Measurements from ENCODE around the gene DAPK2. TPM values are rescaled to one million over a fixed set of nuclear protein-coding genes. Genes with fewer than 3 reads are reported as not detected.
"Not testable (repeated sequence)": the region's sequence is repeated elsewhere in the genome, so short reads cannot be mapped to it uniquely, and the experiment has no call there.

DAPK2 gene
- total and polyA plus RNA-seq, 7 donors = 3.7 to 65.6 (median 44.3) TPM

DNA sequence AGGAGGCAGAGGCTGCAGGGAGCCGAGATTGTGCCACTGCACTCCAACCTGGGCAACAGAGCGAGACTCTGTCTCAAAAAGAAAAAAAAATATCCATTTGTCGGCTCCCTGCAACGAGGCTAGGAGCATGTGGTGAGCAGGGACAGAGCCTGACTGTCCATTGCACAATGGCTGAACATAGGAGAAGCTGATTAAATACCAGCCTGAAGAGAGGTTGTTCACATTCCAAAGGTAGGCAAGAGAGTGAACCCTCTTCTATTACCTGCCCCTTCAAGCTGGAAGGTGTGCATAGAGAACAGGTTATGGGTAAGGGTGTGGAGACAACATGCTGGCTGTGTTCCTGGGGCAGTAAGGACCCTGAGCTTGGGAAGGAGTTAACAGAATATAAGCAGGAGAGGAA, 78.7 kb downstream of the DAPK2 start:
- no peak for TF ChIP-seq CTCF (IDR thresholded peaks at IDR 0.05)
- intact Hi-C loops (cut with DNase I) = no loop called here

DNA sequence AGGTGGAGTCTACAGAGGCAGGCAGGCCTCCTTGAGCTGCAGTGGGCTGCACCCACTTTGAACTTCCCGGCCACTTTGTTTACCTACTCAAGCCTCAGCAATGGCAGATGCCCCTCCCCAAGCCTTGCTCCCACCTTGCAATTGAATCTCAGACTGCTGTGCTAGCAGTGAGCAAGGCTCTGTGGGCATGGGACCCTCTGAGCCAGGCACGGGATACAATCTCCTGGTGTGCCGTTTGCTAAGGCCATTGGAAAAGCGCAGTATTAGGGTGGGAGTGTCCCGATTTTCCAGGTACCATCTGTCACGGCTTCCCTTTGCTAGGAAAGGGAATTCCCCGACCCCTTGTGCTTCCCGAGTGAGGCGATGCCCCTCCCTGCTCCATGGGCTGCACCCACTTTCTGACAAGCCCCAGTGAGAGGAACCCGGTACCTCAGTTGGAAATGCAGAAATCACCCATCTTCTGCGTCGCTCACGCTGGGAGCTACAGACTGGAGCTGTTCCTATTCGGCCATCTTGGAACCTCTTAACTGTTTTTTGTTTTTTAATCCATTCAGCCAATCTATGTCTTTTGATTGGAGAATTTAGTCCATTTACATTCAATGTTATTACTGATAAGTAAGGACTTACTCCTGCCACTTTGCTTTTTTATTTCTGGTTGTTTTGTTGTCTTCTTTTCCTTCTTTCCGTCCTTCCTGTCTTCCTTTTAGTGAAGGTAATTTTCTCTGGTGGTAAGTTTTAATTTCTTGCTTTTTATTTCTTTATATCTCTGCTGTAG, 83.2 kb downstream of the DAPK2 start:
- H3K36me3 ChIP-seq (ENCODE audit: insufficient read depth in 1 of 2, low read depth in 1 of 2); intact Hi-C loops (cut with DNase I); ATAC-seq; DNase-seq; H3K27me3 ChIP-seq (ENCODE audit: insufficient read depth in 3 of 3, low read length in 2 of 3); H3K27ac ChIP-seq; H3K4me3 ChIP-seq; H3K9me3 ChIP-seq: not testable (repeated sequence)
- 93 to 98% (median 97%) methylated on average over 15 of the region's 15 CpGs for WGBS, 3 donors
- peaks cover 24% of the 10 kb centered on the region for H3K4me1 ChIP-seq

More for the DNA sequence above, 78.7 kb downstream of the DAPK2 start:
- 57 to 86% (median 67%) methylated on average over 4 of the region's 4 CpGs for WGBS, 3 donors
- peaks cover 0 to 8% of the 10 kb centered on the region in 2 donors for H3K36me3 ChIP-seq (ENCODE audit: insufficient read depth in 1 of 2, low read depth in 1 of 2)
- DNase-seq (no peak), ATAC-seq (peak; percentile 31 to 60 (median 49))
- no peaks in the 10 kb centered on the region for H3K27me3 ChIP-seq (ENCODE audit: insufficient read depth in 3 of 3, low read length in 2 of 3)
- H3K27ac ChIP-seq = peak overlapping the region; percentile 78
- H3K4me1 ChIP-seq = peaks cover 63% of the 10 kb centered on the region
- H3K9me3 ChIP-seq = no peaks in the 10 kb centered on the region
- H3K4me3 ChIP-seq = no peak overlapping the region

- DNase-seq = no peak
- WGBS, 3 donors = 8 to 16% (median 9%) methylated on average over 2 of the region's 2 CpGs
- Histone ChIP-seq H3K9me3 (no peaks in the 10 kb centered on the region), H3K4me3 (no peak overlapping the region), H3K27ac (peak overlapping the region; percentile 21), H3K36me3 (ENCODE audit: insufficient read depth in 1 of 2, low read depth in 1 of 2) (no peaks in the 10 kb centered on the region), H3K4me1 (peaks cover 5% of the 10 kb centered on the region), H3K27me3 (ENCODE audit: insufficient read depth in 3 of 3, low read length in 2 of 3) (no peaks in the 10 kb centered on the region)
- peak in 3 of 4 donors; percentile 43 to 59 (median 48) for ATAC-seq
- TF ChIP-seq CTCF (IDR thresholded peaks at IDR 0.05) = no peak
- intact Hi-C loops (cut with DNase I) = no loop called here
These were observed 92.8 kb downstream of the DAPK2 start for GRCh38 chr15:63953524-63953923.

DNA sequence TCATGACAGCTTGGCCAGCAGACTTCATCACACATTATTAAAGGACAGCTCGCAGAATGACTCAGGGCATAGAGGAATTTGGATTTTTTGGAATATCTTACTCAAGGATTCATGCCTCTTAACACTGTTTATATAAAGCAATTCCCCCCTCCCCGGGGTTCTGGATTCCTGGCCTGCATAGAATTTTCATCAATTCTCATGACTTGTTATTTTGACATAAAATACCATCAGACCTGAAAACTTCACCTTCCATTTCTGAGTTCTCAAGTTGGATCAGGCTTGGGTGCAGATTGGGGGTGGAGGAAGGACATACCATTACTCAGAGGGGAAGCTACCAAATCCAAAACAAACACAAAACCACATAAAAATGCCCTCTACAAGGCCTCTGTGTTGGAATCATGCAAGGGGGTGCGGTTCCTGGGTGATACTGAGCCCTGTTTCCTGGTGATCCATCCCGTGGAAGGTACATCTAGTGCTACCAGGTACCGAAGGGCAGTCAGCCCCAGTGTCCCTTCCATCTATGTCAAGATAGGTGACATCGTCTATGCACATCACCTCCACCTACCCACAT, 95.3 kb downstream of the DAPK2 start:
- no peak overlapping the region for H3K4me3 ChIP-seq
- H3K27ac ChIP-seq = peak overlapping the region; percentile 27
- ATAC-seq (peak in 3 of 4 donors; percentile 12 to 26 (median 25)), DNase-seq (no peak)
- no peaks in the 10 kb centered on the region for H3K9me3 ChIP-seq
- no peaks in the 10 kb centered on the region for H3K36me3 ChIP-seq (ENCODE audit: insufficient read depth in 1 of 2, low read depth in 1 of 2)
- H3K27me3 ChIP-seq (ENCODE audit: insufficient read depth in 3 of 3, low read length in 2 of 3) = no peaks in the 10 kb centered on the region
- intact Hi-C loops (cut with DNase I) = no loop called here
- peaks cover 7% of the 10 kb centered on the region for H3K4me1 ChIP-seq
- WGBS, 3 donors = 79 to 91% (median 82%) methylated on average over 6 of the region's 6 CpGs
- no peak for TF ChIP-seq CTCF (IDR thresholded peaks at IDR 0.05)

DNA sequence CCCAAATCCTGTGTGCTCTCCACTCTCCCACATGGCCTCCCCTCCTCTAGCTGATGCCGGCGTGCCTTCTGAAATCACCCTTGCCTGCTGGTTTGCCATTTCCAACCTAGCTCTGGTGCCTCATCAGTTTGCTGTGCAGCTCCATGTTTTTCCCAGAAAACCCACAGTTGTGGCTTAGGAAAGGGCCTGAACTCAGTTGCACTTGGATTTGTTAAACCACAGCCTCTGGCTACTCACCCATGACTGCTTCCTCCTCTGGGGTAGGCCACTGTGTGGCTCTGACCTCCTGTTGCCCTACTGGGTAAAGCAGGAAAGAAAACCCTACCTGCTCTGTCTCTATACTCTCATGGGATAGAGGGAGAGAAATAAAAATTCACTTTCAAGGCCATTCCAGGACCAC, 97.3 kb downstream of the DAPK2 start:
- intact Hi-C loops (cut with DNase I) = no loop called here
- no peak overlapping the region for H3K27ac ChIP-seq
- H3K27me3 ChIP-seq (ENCODE audit: insufficient read depth in 3 of 3, low read length in 2 of 3) = no peaks in the 10 kb centered on the region
- H3K4me1 ChIP-seq = peaks cover 13% of the 10 kb centered on the region
- DNase-seq = no peak
- H3K4me3 ChIP-seq = no peak overlapping the region
- WGBS, 3 donors = 96 to 97% (median 96%) methylated on average over 2 of the region's 2 CpGs
- TF ChIP-seq CTCF (IDR thresholded peaks at IDR 0.05) = no peak
- no peak for ATAC-seq
- no peaks in the 10 kb centered on the region for H3K36me3 ChIP-seq (ENCODE audit: insufficient read depth in 1 of 2, low read depth in 1 of 2)
- no peaks in the 10 kb centered on the region for H3K9me3 ChIP-seq
